Kidney epithelial cell (primary cell): ENCODE results near the gene MYG1. TPM values are rescaled to one million over a fixed set of nuclear protein-coding genes. Genes with fewer than 3 reads are reported as not detected.
A peak's percentile ranks its signal among the peaks of the same experiment; 100 is the strongest.

Experiments used
- DNase-seq: peaks from one replicate; pipeline ENCODE4 v3.0.0-alpha.2; 2010; ENCODE audit warnings: low read depth
- H3K27me3 ChIP-seq: 2 replicates; pipeline ENCODE4 v1.6.0; 2011; ENCODE audit warnings: low read length; ENCODE audit not compliant: control insufficient read depth, insufficient read depth
- H3K36me3 ChIP-seq: 2 replicates; pipeline ENCODE4 v1.5.1; 2011; ENCODE audit warnings: low read length; ENCODE audit not compliant: control insufficient read depth, insufficient read depth
- H3K4me3 ChIP-seq: 2 replicates; pipeline ENCODE4 v1.5.1; 2011; ENCODE audit warnings: low read depth, mild to moderate bottlenecking, control low read depth, low read length
- total RNA-seq: library from RNA; depleted of rRNA; stranded (reverse); fragments of >200 nt; gene quantifications from 2 replicates; pipeline ENCODE4 v1.2.3, GENCODE V29; 2015
- TF ChIP-seq, protein P1 (sequence below): IDR thresholded peaks from 2 replicates; pipeline ENCODE4 v1.5.1; 2011; ENCODE audit warnings: mild to moderate bottlenecking, moderate library complexity, low read length, control low read depth, inconsistent platforms; ENCODE audit not compliant: insufficient read depth, poor library complexity, severe bottlenecking

MYG1 gene, protein sequence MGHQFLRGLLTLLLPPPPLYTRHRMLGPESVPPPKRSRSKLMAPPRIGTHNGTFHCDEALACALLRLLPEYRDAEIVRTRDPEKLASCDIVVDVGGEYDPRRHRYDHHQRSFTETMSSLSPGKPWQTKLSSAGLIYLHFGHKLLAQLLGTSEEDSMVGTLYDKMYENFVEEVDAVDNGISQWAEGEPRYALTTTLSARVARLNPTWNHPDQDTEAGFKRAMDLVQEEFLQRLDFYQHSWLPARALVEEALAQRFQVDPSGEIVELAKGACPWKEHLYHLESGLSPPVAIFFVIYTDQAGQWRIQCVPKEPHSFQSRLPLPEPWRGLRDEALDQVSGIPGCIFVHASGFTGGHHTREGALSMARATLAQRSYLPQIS
- total RNA-seq, result 73.1 and 75.3 TPM in 2 replicates

DNA sequence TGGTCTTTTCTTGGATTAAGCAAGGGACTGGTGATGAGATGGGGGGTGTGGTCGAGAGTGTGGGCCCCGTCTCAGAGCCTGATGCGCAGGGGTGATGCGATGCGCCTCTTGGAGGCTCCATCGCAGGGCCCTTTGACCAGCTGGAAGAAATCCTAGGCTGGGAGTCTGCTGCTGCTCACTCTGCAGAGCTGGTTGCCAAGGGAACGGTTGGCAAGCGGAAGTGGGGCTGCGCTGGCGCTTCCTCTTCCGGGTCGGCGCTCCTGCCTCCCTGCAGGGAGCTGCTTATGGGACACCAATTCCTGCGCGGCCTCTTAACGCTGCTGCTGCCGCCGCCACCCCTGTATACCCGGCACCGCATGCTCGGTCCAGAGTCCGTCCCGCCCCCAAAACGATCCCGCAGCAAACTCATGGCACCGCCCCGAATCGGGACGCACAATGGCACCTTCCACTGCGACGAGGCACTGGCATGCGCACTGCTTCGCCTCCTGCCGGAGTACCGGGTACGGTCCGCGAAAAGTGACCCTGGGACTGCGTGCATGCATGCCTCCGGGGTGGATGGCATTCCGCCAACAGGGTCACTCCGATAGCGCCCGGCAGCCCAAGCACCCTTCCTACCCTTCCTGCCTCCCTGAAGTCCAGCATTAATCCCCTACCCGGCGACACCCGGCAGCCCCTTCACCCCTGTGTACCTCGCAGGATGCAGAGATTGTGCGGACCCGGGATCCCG lies at the start of gene MYG1:
TSS of gene MYG1 (plus strand) at position 242 of the 727 bp plus-strand sequence. CDS start at position 285, 43 bp downstream.
- H3K36me3 ChIP-seq, result no peaks in the 10 kb centered on the region
- H3K4me3 ChIP-seq, result peak within 1 kb of the TSS; percentile 88
- no peaks in the 10 kb centered on the region for H3K27me3 ChIP-seq
- DNase-seq, result peak; percentile 57
- TF ChIP-seq, protein P1, sequence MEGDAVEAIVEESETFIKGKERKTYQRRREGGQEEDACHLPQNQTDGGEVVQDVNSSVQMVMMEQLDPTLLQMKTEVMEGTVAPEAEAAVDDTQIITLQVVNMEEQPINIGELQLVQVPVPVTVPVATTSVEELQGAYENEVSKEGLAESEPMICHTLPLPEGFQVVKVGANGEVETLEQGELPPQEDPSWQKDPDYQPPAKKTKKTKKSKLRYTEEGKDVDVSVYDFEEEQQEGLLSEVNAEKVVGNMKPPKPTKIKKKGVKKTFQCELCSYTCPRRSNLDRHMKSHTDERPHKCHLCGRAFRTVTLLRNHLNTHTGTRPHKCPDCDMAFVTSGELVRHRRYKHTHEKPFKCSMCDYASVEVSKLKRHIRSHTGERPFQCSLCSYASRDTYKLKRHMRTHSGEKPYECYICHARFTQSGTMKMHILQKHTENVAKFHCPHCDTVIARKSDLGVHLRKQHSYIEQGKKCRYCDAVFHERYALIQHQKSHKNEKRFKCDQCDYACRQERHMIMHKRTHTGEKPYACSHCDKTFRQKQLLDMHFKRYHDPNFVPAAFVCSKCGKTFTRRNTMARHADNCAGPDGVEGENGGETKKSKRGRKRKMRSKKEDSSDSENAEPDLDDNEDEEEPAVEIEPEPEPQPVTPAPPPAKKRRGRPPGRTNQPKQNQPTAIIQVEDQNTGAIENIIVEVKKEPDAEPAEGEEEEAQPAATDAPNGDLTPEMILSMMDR, result peak; percentile 38

DNA sequence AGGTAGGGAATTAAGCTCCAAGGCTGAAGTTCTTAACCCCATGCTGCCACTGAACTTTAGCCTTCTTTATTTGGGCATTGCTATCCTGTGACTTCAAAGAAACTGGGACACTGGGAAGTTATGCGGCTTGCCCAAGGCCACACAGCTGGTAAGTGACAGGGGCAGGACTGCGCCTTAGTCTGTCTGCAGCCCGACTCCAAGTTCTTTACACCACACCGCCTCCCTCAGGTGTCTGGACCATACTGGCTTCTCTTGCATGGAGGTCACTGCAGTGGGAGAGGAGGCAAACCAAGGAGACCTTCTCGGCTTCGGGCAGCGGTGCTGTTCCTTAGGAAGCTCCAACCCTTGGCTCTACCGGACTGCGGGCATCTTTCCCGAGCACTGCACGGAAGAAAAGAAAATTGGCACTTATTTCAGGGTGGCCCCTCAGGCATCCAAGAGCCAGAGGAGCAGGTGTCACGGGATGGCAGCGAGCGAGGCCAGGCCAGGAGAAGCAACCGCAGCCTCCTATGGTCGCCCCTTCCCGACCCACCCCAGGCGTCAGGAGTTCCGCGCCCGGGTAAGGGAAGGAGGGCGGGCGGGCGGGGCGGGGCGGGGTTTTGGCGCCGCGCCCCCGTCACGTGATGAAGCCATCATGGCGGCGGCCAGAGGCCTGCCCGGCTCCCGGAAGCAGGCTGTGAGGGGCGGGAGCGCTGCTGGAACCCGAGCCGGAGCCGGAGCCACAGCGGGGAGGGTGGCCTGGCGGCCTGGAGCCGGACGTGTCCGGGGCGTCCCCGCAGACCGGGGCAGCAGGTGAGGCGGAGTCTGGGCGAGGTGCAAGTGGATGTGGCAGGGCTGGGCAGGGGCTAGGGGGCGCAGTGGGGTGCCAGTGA lies 47.8 kb upstream of the MYG1 start:
- Histone ChIP-seq H3K4me3 (peak overlapping the region; percentile 79), H3K36me3 (peaks cover 2% of the 10 kb centered on the region), H3K27me3 (no peaks in the 10 kb centered on the region)
- DNase-seq, result no peak
- TF ChIP-seq, protein P1, result peak; percentile 47

DNA sequence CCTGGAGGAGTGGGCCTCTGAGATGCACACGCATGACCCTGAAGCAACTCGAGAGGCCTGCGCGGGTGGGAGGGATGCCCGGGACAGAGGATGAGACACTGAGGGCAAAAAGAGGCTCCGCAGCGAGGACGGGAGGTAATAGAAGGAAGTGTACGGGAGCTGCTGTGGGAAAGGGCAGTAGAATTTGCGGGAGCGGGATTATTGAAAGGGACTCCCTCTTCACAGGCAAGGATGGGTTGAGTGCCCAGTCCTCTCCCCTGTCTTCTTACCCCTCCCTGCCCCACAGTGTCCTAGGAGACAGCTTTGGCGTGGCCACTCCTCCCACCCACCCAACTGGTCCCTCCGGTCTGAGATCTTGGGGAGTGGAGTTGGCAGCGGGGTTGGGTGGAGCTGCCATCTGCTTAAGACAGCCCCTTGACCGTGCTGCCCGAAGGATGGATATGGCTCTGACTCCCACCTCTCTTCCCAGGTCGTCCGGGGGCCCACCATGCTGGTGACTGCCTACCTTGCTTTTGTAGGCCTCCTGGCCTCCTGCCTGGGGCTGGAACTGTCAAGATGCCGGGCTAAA lies 47.1 kb upstream of the MYG1 start:
- TF ChIP-seq, protein P1, result no peak
- H3K36me3 ChIP-seq, result peaks cover 2% of the 10 kb centered on the region
- DNase-seq, result no peak
- H3K4me3 ChIP-seq, result peak overlapping the region; percentile 79
- H3K27me3 ChIP-seq, result no peaks in the 10 kb centered on the region

DNA sequence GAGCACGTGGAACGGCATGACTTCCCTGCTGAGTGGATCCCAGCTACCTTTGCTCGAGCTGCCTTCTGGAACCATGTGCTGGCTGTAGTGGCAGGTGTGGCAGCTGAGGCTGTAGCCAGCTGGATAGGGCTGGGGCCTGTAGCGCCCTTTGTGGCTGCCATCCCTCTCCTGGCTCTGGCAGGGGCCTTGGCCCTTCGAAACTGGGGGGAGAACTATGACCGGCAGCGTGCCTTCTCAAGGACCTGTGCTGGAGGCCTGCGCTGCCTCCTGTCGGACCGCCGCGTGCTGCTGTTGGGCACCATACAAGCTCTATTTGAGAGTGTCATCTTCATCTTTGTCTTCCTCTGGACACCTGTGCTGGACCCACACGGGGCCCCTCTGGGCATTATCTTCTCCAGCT lies 46.2 kb upstream of the MYG1 start:
- H3K4me3 ChIP-seq, result no peak overlapping the region
- H3K36me3 ChIP-seq, result peaks cover 2% of the 10 kb centered on the region
- TF ChIP-seq, protein P1, result no peak
- H3K27me3 ChIP-seq, result no peaks in the 10 kb centered on the region
- no peak for DNase-seq

DNA sequence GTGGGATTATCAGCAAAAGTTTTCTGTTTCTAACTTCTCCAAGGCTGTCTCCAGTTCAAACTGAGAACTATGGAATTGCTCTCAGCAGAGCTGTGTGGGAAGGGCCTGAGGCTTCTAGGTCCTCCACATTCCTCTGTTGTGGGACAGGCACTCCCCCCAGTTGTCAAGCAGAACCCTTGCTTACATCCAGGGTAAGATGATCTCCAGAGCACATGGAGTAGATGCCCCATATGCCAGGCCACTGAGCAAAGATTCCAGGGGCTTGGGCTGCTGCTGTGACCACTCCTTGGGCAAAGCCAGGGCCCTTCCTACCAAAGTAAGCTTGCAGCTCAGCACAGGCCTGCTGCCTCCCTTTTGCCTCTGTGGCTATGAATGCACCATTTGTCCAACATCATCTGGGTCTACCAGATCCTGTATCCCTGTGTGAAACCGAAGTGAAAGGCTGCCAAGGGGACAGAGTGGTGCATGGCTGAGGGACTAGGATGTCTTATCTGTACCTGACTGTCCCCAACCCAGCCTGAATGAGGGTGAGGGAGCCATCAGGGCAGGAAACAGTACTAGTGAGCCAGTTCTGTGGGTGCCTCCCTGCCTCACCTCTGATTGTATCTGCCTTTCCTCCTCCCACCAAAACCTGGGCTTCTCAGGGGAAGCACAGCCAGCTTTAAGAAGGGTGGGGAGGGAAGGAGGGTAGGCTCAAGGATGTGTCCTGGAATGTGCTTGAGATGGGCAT lies 44.5 kb upstream of the MYG1 start:
- Histone ChIP-seq H3K27me3 (no peaks in the 10 kb centered on the region), H3K4me3 (no peak overlapping the region), H3K36me3 (peaks cover 2% of the 10 kb centered on the region)
- TF ChIP-seq, protein P1, result no peak
- no peak for DNase-seq
